ENCODE data around the gene CPEB3. TPM values are rescaled to one million over a fixed set of nuclear protein-coding genes. Genes with fewer than 3 reads are reported as not detected.
A peak's percentile ranks its signal among the peaks of the same experiment; 100 is the strongest.
"Not testable (repeated sequence)": the region's sequence is repeated elsewhere in the genome, so short reads cannot be mapped to it uniquely, and the experiment has no call there.

The CPEB3 gene
- total and polyA plus RNA-seq, 5 experiments from 2014 or later, result 0.92 to 2.9 (median 1.4) TPM

- H3K4me1 Mint-ChIP-seq, result peaks cover 0 to 5% (median 2%) of the 10 kb centered on the region in 4 donors
- POLR2A ChIA-PET, result no interaction called here
- no peak overlapping the region for H3K27ac Mint-ChIP-seq
- ATAC-seq (no peak), DNase-seq (no peak)
- H3K4me3 Mint-ChIP-seq, result no peak overlapping the region
- H3K36me3 Mint-ChIP-seq, result peaks cover 0 to 9% (median 6%) of the 10 kb centered on the region in 3 donors
- no peaks in the 10 kb centered on the region for H3K9me3 Mint-ChIP-seq
- no peaks in the 10 kb centered on the region for H3K27me3 Mint-ChIP-seq
Observed at GRCh38 chr10:92122941-92123450, 167.9 kb downstream of the CPEB3 start.

- no peak for ATAC-seq
- no peaks in the 10 kb centered on the region for H3K27me3 Mint-ChIP-seq
- no peaks in the 10 kb centered on the region for H3K9me3 Mint-ChIP-seq
- peak overlapping the region in 1 of 10 donors; percentile 17 for H3K27ac Mint-ChIP-seq
- POLR2A ChIA-PET, result no interaction called here
- DNase-seq, result no peak
- peaks cover 0 to 5% (median 2%) of the 10 kb centered on the region in 4 donors for H3K4me1 Mint-ChIP-seq
- peaks cover 0 to 9% (median 6%) of the 10 kb centered on the region in 3 donors for H3K36me3 Mint-ChIP-seq
- H3K4me3 Mint-ChIP-seq, result no peak overlapping the region
Observed at GRCh38 chr10:92121686-92122492, 169.0 kb downstream of the CPEB3 start.

DNA sequence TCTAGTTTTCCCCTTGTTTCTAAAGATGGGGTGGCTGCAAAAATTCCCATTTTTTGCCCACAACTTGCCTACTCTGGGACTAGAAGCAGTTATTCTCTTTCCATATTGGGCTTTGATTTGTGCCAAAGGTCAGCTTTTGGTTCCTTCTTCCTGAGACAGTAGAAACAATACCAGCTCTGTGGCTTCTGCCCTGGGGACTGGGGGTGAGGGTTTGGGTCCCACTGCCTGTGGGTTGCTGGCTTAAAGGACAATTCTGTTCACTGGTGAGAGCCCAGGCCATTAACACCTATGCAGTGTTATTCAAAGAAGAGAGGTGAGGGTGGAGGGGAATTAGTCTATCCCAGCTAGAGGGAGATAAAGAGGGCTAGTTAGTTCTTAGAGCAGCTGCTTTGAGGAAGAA is 171.5 kb downstream of the CPEB3 start:
- POLR2A ChIA-PET, result no interaction called here
- Mint-ChIP-seq H3K4me1 (peaks cover 0 to 5% (median 0%) of the 10 kb centered on the region in 4 donors), H3K9me3 (no peaks in the 10 kb centered on the region), H3K36me3 (peaks cover 0 to 12% (median 8%) of the 10 kb centered on the region in 3 donors), H3K4me3 (no peak overlapping the region), H3K27me3 (no peaks in the 10 kb centered on the region), H3K27ac (no peak overlapping the region)
- ATAC-seq (no peak), DNase-seq (no peak)

GRCh38 chr10:92114917-92115316 is 176.0 kb downstream of the CPEB3 start:
- DNase-seq, H3K9me3 Mint-ChIP-seq, POLR2A ChIA-PET, H3K4me3 Mint-ChIP-seq, H3K27ac Mint-ChIP-seq, H3K4me1 Mint-ChIP-seq, H3K27me3 Mint-ChIP-seq, ATAC-seq: not testable (repeated sequence)
- H3K36me3 Mint-ChIP-seq, result peaks cover 0 to 14% (median 13%) of the 10 kb centered on the region in 3 donors

GRCh38 chr10:92113911-92114600 is 176.8 kb downstream of the CPEB3 start:
- Mint-ChIP-seq H3K36me3 (peaks cover 0 to 12% (median 8%) of the 10 kb centered on the region in 3 donors), H3K27ac (no peak overlapping the region), H3K4me3 (no peak overlapping the region), H3K27me3 (no peaks in the 10 kb centered on the region), H3K9me3 (no peaks in the 10 kb centered on the region), H3K4me1 (peaks cover 0 to 4% (median 0%) of the 10 kb centered on the region in 4 donors)
- DNase-seq (no peak), ATAC-seq (no peak)
- POLR2A ChIA-PET, result no interaction called here

DNA sequence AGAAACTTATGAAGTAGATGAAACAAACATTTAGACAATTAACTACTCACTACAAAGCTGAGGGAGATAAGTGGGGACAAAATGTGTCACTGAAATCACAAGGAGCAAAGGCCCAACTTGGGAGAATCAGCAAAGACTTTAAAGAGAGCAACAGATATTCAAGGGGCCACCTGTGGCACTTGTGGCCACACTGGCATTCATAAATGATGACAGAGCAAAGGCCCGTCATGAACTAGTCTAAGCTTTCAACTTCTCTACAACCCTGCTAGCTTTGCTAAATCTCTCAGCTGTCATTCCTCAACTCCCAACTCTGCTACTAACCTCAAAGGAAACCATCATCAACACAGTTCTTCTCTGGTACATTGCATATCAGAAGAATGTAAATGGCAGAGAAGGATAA is 178.4 kb downstream of the CPEB3 start:
- no peak overlapping the region for H3K4me3 Mint-ChIP-seq
- H3K4me1 Mint-ChIP-seq, result peaks cover 0 to 4% (median 0%) of the 10 kb centered on the region in 4 donors
- no peak for DNase-seq
- H3K36me3 Mint-ChIP-seq, result peaks cover 0 to 8% (median 4%) of the 10 kb centered on the region in 3 donors
- no peaks in the 10 kb centered on the region for H3K9me3 Mint-ChIP-seq
- no peaks in the 10 kb centered on the region for H3K27me3 Mint-ChIP-seq
- no peak for ATAC-seq
- POLR2A ChIA-PET, result no interaction called here
- no peak overlapping the region for H3K27ac Mint-ChIP-seq

GRCh38 chr10:92111336-92111939 is 179.4 kb downstream of the CPEB3 start:
- POLR2A ChIA-PET, result no interaction called here
- H3K27ac Mint-ChIP-seq, result no peak overlapping the region
- no peak overlapping the region for H3K4me3 Mint-ChIP-seq
- H3K9me3 Mint-ChIP-seq, result no peaks in the 10 kb centered on the region
- DNase-seq, result no peak
- H3K36me3 Mint-ChIP-seq, result peaks cover 0 to 6% (median 2%) of the 10 kb centered on the region in 3 donors
- peaks cover 0 to 4% (median 0%) of the 10 kb centered on the region in 4 donors for H3K4me1 Mint-ChIP-seq
- H3K27me3 Mint-ChIP-seq, result no peaks in the 10 kb centered on the region
- no peak for ATAC-seq

- ATAC-seq (no peak), DNase-seq (no peak)
- H3K9me3 Mint-ChIP-seq, result no peaks in the 10 kb centered on the region
- H3K27ac Mint-ChIP-seq, result no peak overlapping the region
- POLR2A ChIA-PET, result no interaction called here
- H3K4me1 Mint-ChIP-seq, result peaks cover 0 to 4% (median 0%) of the 10 kb centered on the region in 4 donors
- peaks cover 0 to 7% (median 4%) of the 10 kb centered on the region in 3 donors for H3K36me3 Mint-ChIP-seq
- no peak overlapping the region for H3K4me3 Mint-ChIP-seq
- H3K27me3 Mint-ChIP-seq, result no peaks in the 10 kb centered on the region
Observed at GRCh38 chr10:92110039-92110794, 180.7 kb downstream of the CPEB3 start.

DNA sequence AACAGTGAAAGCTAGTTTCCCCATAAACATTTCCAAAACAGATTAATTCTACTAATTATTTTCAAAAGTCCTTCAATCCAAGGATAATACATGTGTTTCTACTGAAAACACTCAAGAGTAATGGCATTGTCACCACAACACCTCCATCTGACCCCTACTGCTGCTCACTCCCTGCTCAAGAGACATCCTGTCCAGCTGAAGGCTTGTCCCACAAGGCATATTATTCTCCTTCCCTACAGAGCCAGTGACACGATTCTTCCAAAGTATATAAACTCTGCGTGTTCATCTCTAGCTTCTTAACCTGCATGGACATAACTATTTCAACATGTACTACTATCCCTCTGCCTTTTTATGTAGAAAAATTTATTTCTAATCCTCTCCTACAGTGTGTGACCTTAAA is 182.1 kb downstream of the CPEB3 start:
- H3K27ac Mint-ChIP-seq, result no peak overlapping the region
- H3K4me3 Mint-ChIP-seq, result no peak overlapping the region
- no peaks in the 10 kb centered on the region for H3K27me3 Mint-ChIP-seq
- ATAC-seq, result no peak
- peaks cover 0 to 7% (median 4%) of the 10 kb centered on the region in 3 donors for H3K36me3 Mint-ChIP-seq
- no peaks in the 10 kb centered on the region for H3K9me3 Mint-ChIP-seq
- DNase-seq, result no peak
- POLR2A ChIA-PET, result no interaction called here
- no peaks in the 10 kb centered on the region for H3K4me1 Mint-ChIP-seq

DNA sequence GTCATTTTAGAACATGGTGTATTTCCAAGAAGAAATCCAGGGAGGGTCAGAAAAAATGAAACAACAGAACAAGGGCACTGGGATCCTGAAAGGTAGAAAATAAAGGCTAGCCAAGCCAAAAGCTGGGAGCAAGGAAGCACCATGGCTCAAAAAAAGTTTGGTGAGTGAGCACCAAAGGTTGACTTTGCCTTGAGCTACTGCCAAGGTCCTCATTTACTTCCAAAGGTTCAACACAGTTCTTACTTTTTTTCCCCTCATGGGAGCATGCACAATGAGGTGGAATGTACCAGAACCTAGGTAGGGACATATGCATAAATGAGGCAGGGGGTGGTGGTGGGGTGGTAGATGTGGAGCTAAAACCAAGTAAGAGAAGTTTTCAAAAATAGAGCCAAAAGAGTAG is 182.8 kb downstream of the CPEB3 start:
- ATAC-seq (no peak), DNase-seq (no peak)
- Mint-ChIP-seq H3K9me3 (no peaks in the 10 kb centered on the region), H3K36me3 (peaks cover 0 to 7% (median 4%) of the 10 kb centered on the region in 3 donors), H3K27me3 (no peaks in the 10 kb centered on the region), H3K4me1 (peaks cover 0 to 3% (median 0%) of the 10 kb centered on the region in 4 donors), H3K4me3 (no peak overlapping the region), H3K27ac (no peak overlapping the region)
- POLR2A ChIA-PET, result no interaction called here

GRCh38 chr10:92103376-92104090 is 187.3 kb downstream of the CPEB3 start:
- no peak for ATAC-seq
- no peak overlapping the region for H3K4me3 Mint-ChIP-seq
- no peaks in the 10 kb centered on the region for H3K9me3 Mint-ChIP-seq
- POLR2A ChIA-PET, result no interaction called here
- no peak for DNase-seq
- H3K4me1 Mint-ChIP-seq, result peaks cover 0 to 8% (median 1%) of the 10 kb centered on the region in 4 donors
- H3K27me3 Mint-ChIP-seq, result no peaks in the 10 kb centered on the region
- no peak overlapping the region for H3K27ac Mint-ChIP-seq
- peaks cover 0 to 2% (median 2%) of the 10 kb centered on the region in 3 donors for H3K36me3 Mint-ChIP-seq

Data from naive thymus-derived CD8-positive, alpha-beta T cell (primary cell).